GM23248 (cell line): Measurements from ENCODE around the gene SCAI. TPM values are rescaled to one million over a fixed set of nuclear protein-coding genes. Genes with fewer than 3 reads are reported as not detected.

Source experiments
- DNase-seq: peaks from one replicate; pipeline ENCODE4 v3.0.0-alpha.2; 2015
- H2AFZ ChIP-seq: fragments of 200-600 bp; sonication (generic); 2 replicates; pipeline ENCODE4 v1.6.1; 2016; ENCODE audit warnings: antibody characterized with exemption
- H3F3A ChIP-seq: fragments of 200-600 bp; sonication (generic); 2 replicates; pipeline ENCODE4 v1.6.1; 2016; ENCODE audit warnings: mild to moderate bottlenecking, antibody characterized with exemption, mixed run types; ENCODE audit not compliant: insufficient read depth
- H3K27ac ChIP-seq: fragments of 200-600 bp; sonication (generic); 2 replicates; pipeline ENCODE4 v1.5.1; 2016; ENCODE audit warnings: mild to moderate bottlenecking
- H3K27me3 ChIP-seq: fragments of 200-600 bp; sonication (generic); replicated peaks from 2 replicates; pipeline ENCODE4 v1.6.1; 2016; ENCODE audit warnings: mild to moderate bottlenecking; ENCODE audit not compliant: insufficient read depth
- H3K36me3 ChIP-seq: fragments of 200-600 bp; sonication (generic); 2 replicates; pipeline ENCODE4 v1.6.1; 2016; ENCODE audit warnings: low read depth, mild to moderate bottlenecking
- H3K4me1 ChIP-seq: fragments of 200-600 bp; sonication (generic); 2 replicates; pipeline ENCODE4 v1.6.1; 2016; ENCODE audit warnings: mild to moderate bottlenecking; ENCODE audit not compliant: insufficient read depth
- H3K4me2 ChIP-seq: fragments of 200-600 bp; sonication (generic); one replicate; pipeline ENCODE4 v1.6.1; 2016; ENCODE audit warnings: mild to moderate bottlenecking; ENCODE audit not compliant: unreplicated experiment
- H3K4me3 ChIP-seq: fragments of 200-600 bp; sonication (generic); 2 replicates; pipeline ENCODE4 v1.5.1; 2016; ENCODE audit warnings: mild to moderate bottlenecking
- H3K79me2 ChIP-seq: fragments of 200-600 bp; sonication (generic); 2 replicates; pipeline ENCODE4 v1.6.1; 2016; ENCODE audit warnings: mild to moderate bottlenecking; ENCODE audit not compliant: insufficient read depth
- H3K9ac ChIP-seq: fragments of 200-600 bp; sonication (generic); 2 replicates; pipeline ENCODE4 v1.6.1; 2016; ENCODE audit warnings: mild to moderate bottlenecking
- H3K9me2 ChIP-seq: fragments of 200-600 bp; sonication (generic); 2 replicates; pipeline ENCODE4 v1.6.1; 2016; ENCODE audit warnings: mixed run types, mild to moderate bottlenecking, moderate library complexity; ENCODE audit not compliant: insufficient read depth
- H3K9me3 ChIP-seq: fragments of 200-600 bp; sonication (generic); one replicate; pipeline ENCODE4 v1.6.1; 2017; ENCODE audit warnings: low read depth
- H4K20me1 ChIP-seq: fragments of 200-600 bp; sonication (generic); 2 replicates; pipeline ENCODE4 v1.6.0; 2016; ENCODE audit not compliant: insufficient read depth
- EZH2 ChIP-seq: fragments of 200-600 bp; sonication (generic); IDR thresholded peaks from 2 replicates; pipeline ENCODE4 v1.6.1; 2018; ENCODE audit warnings: antibody characterized with exemption, mild to moderate bottlenecking; ENCODE audit not compliant: insufficient read depth, poor library complexity, severe bottlenecking
- EZH2phosphoT487 ChIP-seq: fragments of 200-600 bp; sonication (generic); IDR thresholded peaks from 2 replicates; pipeline ENCODE4 v1.6.1; 2018; ENCODE audit warnings: antibody characterized with exemption, moderate library complexity, mild to moderate bottlenecking, low read depth; ENCODE audit not compliant: insufficient read depth
- WGBS, 2 experiments: methylation state at CpG; one replicate each; pipeline ENCODE4 v1.1.6; 2015 to 2017; ENCODE audit warnings: low lambda C conversion rate in 2 of 2, low coverage in 1 of 2; ENCODE audit errors: missing lambda C conversion rate in 2 of 2; 5-methylcytosine and 5-hydroxymethylcytosine counted together
- in situ Hi-C: fragments of 300-500 bp; cut with MboI; formaldehyde crosslinking; loops from 2 replicates; pipeline ENCODE4 v1.15.0; 2020
- polyA plus RNA-seq: library from polyadenylated mRNA; unstranded; fragments of >200 nt; fragmentation: Nextera tagmentation; extraction: Ambion mirVana; gene quantifications from 2 replicates; pipeline ENCODE4 v1.2.1, GENCODE V29; 2016
- total RNA-seq: library from RNA; depleted of rRNA; stranded (reverse); fragments of >200 nt; shearing (Covaris generic); gene quantifications from 2 replicates; pipeline ENCODE4 v1.2.3, GENCODE V29; 2014; rRNA removed

The SCAI gene
- total and polyA plus RNA-seq, 2 experiments from 2014 or later: 3.0 TPM

- TF ChIP-seq EZH2phosphoT487 (no peak), EZH2 (no peak)
- H3K27ac ChIP-seq: no peak overlapping the region
- no peaks in the 10 kb centered on the region for H3F3A ChIP-seq
- H3K9me2 ChIP-seq: no peaks in the 10 kb centered on the region
- 85 to 87% methylated on average over 9 of the region's 9 CpGs for WGBS, 2 experiments
- H4K20me1 ChIP-seq: no peaks in the 10 kb centered on the region
- H3K9me3 ChIP-seq: no peaks in the 10 kb centered on the region
- H3K79me2 ChIP-seq: no peaks in the 10 kb centered on the region
- no peak for DNase-seq
- H3K4me1 ChIP-seq: no peaks in the 10 kb centered on the region
- in situ Hi-C loops: no loop called here
- H3K27me3 ChIP-seq: no peaks in the 10 kb centered on the region
- no peak overlapping the region for H3K4me3 ChIP-seq
- no peak overlapping the region for H3K9ac ChIP-seq
- peaks cover 9% of the 10 kb centered on the region; the same call in 1 of the 2 replicates for H3K36me3 ChIP-seq
- no peak overlapping the region for H3K4me2 ChIP-seq
- H2AFZ ChIP-seq: no peak overlapping the region
Observed at GRCh38 chr9:124894035-124894740, 249.1 kb downstream of the SCAI start.

Other genes with a start within 250 kb of the SCAI start
- gene GOLGA1, start 202.4 kb downstream of the SCAI start, total RNA-seq: 12.4 and 18.1 TPM in 2 replicates
- 15.3 and 17.1 TPM in 2 replicates for gene GOLGA1, start 202.4 kb downstream of the SCAI start, polyA plus RNA-seq
- 23.5 and 27.5 TPM in 2 replicates for gene PPP6C, start 46.3 kb upstream of the SCAI start, total RNA-seq
- 30.1 and 31.8 TPM in 2 replicates for gene PPP6C, start 46.3 kb upstream of the SCAI start, polyA plus RNA-seq
- 25.0 and 29.3 TPM in 2 replicates for gene RABEPK, start 57.0 kb upstream of the SCAI start, total RNA-seq
- 37.7 and 38.9 TPM in 2 replicates for gene RABEPK, start 57.0 kb upstream of the SCAI start, polyA plus RNA-seq
- gene HSPA5, start 97.8 kb upstream of the SCAI start, total RNA-seq: 70.4 and 76.5 TPM in 2 replicates
- 481 and 496 TPM in 2 replicates for gene HSPA5, start 97.8 kb upstream of the SCAI start, polyA plus RNA-seq
- gene GAPVD1, start 118.3 kb upstream of the SCAI start, total RNA-seq: 33.6 and 36.3 TPM in 2 replicates
- 37.0 and 39.5 TPM in 2 replicates for gene GAPVD1, start 118.3 kb upstream of the SCAI start, polyA plus RNA-seq